CD8-positive, alpha-beta memory T cell (primary cell): ENCODE measurements around the gene COMTD1. TPM values are rescaled to one million over a fixed set of nuclear protein-coding genes. Genes with fewer than 3 reads are reported as not detected.
A peak's percentile ranks its signal among the peaks of the same experiment; 100 is the strongest.

Experiments
- CTCF ChIA-PET: fragments of 350-600 bp; sonication (Branson Sonifier 250); formaldehyde crosslinking; loops from one replicate; lab custom pipeline; 2021; ENCODE audit warnings: antibody characterized with exemption; lab: Charles Lee
- POLR2A ChIA-PET: fragments of 350-600 bp; sonication (Branson Sonifier 250); formaldehyde crosslinking; loops from one replicate; lab custom pipeline; 2021; ENCODE audit warnings: antibody characterized with exemption; lab: Charles Lee
- DNase-seq, 5 donors: peaks; one replicate each; pipeline versions ENCODE4 v3.0.0 to v3.0.0-alpha.2; 2020 to 2022; ENCODE audit warnings: mixed read lengths in 1 of 5
- H3K27ac ChIP-seq: one replicate; pipeline ENCODE4 v1.7.0; 2013; ENCODE audit warnings: low read depth, mild to moderate bottlenecking, low read length, moderate library complexity
- H3K27me3 ChIP-seq: 2 replicates; pipeline ENCODE4 v1.7.0; 2013; ENCODE audit warnings: low read length, mild to moderate bottlenecking; ENCODE audit not compliant: insufficient read depth, poor library complexity, severe bottlenecking
- H3K36me3 ChIP-seq: 2 replicates; pipeline ENCODE4 v1.7.0; 2013; ENCODE audit warnings: mild to moderate bottlenecking, low read length, moderate library complexity; ENCODE audit not compliant: insufficient read depth
- H3K4me1 ChIP-seq: 2 replicates; pipeline ENCODE4 v1.7.0; 2013; ENCODE audit warnings: mild to moderate bottlenecking, low read length, moderate library complexity; ENCODE audit not compliant: insufficient read depth
- H3K4me3 ChIP-seq: 2 replicates; pipeline ENCODE4 v1.7.0; 2013; ENCODE audit warnings: mild to moderate bottlenecking, low read length
- H3K9me3 ChIP-seq: 2 replicates; pipeline ENCODE4 v1.7.0; 2013; ENCODE audit warnings: mild to moderate bottlenecking, low read length
- H3K27ac Mint-ChIP-seq, 8 donors: one replicate each; pipeline ENCODE4 v1.8.0; 2020 to 2021; ENCODE audit warnings: mixed read lengths in 8 of 8, mild to moderate bottlenecking in 6 of 8, inconsistent platforms in 3 of 8, moderate library complexity in 3 of 8
- H3K27me3 Mint-ChIP-seq, 2 donors: one replicate each; pipeline ENCODE4 v1.8.0; 2020 to 2021; ENCODE audit warnings: mixed read lengths in 2 of 2, mild to moderate bottlenecking in 1 of 2, moderate library complexity in 1 of 2
- H3K36me3 Mint-ChIP-seq, 3 donors: one replicate each; pipeline ENCODE4 v1.8.0; 2020 to 2021; ENCODE audit warnings: mixed read lengths in 3 of 3, inconsistent platforms in 1 of 3, mild to moderate bottlenecking in 1 of 3
- H3K4me1 Mint-ChIP-seq, 3 donors: one replicate each; pipeline ENCODE4 v1.8.0; 2020 to 2021; ENCODE audit warnings: mixed read lengths in 3 of 3, inconsistent platforms in 1 of 3, mild to moderate bottlenecking in 1 of 3
- H3K4me3 Mint-ChIP-seq, 7 donors: one replicate each; pipeline ENCODE4 v1.8.0; 2020 to 2021; ENCODE audit warnings: mixed read lengths in 7 of 7, mild to moderate bottlenecking in 6 of 7, moderate library complexity in 4 of 7, inconsistent platforms in 2 of 7
- H3K9me3 Mint-ChIP-seq, 5 donors: one replicate each; pipeline ENCODE4 v1.8.0; 2020 to 2022; ENCODE audit warnings: mixed read lengths in 5 of 5, mild to moderate bottlenecking in 3 of 5, moderate library complexity in 2 of 5, inconsistent platforms in 1 of 5
- polyA plus RNA-seq: library from polyadenylated mRNA; unstranded; fragments of 300-500 nt; fragmentation: Illumina TruSeq; gene quantifications from one replicate; pipeline ENCODE4 v1.2.3, GENCODE V29; 2021
- total RNA-seq, 2 experiments: library from RNA; stranded (reverse); gene quantifications; one replicate each; pipeline ENCODE4 v1.2.3, GENCODE V29; 2021

The COMTD1 gene
- total RNA-seq (10 to 100 TPM; 43.9 to 47.9 TPM), polyA plus RNA-seq (23.2 TPM)

- ChIA-PET POLR2A (interaction anchor here (1.7 to 7.1 kb wide), 2 partner anchors 22 to 25 kb away, joined by 4 to 56 read pairs; partner anchors contain the start of gene VDAC2), CTCF (interaction anchor here (0.6 to 15.6 kb wide), 32 partner anchors 7 to 1085 kb away, joined by 3 to 304 read pairs (median 5); partner anchors contain the start of genes ADK, AP3M1 and VDAC2)
- H3K27me3 Mint-ChIP-seq: no peaks in the 10 kb centered on the region
- peaks cover 9 to 27% (median 10%) of the 10 kb centered on the region in 3 donors for H3K4me1 Mint-ChIP-seq
- Histone ChIP-seq H3K27ac (peak within 1 kb of the TSS; percentile 66), H3K4me1 (peaks cover 14% of the 10 kb centered on the region), H3K36me3 (peaks cover 14% of the 10 kb centered on the region), H3K27me3 (no peaks in the 10 kb centered on the region), H3K4me3 (peak within 1 kb of the TSS; percentile 75), H3K9me3 (no peaks in the 10 kb centered on the region)
- peak; percentile 91 to 95 (median 92) for DNase-seq
- peak within 1 kb of the TSS; percentile 74 to 90 (median 84) for H3K4me3 Mint-ChIP-seq
- H3K9me3 Mint-ChIP-seq: no peaks in the 10 kb centered on the region
- H3K27ac Mint-ChIP-seq: peak within 1 kb of the TSS; percentile 85 to 99 (median 90)
- peaks cover 0 to 22% (median 2%) of the 10 kb centered on the region in 3 donors for H3K36me3 Mint-ChIP-seq
These were observed at the start of gene COMTD1 for GRCh38 chr10:75235375-75236177. COMTD1 (minus strand) TSS chr10:75235957; CDS start chr10:75235928, 29 bp downstream.

DNA sequence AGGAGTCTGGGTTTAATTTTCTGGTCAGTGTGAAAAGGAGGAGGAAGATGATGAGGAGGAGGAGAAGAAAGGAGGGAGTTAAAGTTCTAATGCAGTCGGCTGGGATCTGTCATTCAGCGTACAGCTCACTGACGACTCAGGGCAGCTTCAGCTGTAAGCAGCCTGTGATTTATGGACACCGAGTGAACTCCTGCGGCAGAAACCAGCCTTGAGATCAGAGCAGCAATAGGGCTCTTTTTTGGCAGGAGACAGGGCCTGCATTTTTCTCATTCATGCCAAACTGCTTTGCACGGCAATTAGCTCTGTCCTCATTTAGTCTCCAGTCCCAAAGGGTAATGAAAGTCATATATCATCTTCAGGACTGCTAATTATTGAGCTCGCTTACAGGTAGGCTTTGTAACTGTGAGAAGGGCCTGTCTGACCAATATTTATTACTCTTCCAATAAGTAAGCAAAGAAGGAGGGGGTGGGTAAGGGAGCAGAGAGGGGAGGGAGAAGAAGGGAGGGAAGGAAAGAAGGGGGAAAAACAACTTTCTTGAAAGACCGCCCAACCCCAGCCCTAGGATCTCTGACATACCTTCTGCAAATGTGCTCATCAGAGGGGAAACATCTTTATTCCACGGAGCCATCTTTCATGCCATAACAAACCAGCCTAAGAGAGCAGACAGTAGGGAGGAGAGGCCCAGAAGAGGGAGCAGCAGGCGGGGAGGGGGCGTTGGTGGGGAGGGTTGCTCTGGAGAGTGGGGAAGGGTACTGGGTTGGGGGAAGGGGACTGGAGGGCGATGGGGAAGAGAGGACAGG lies 48.1 kb upstream of the COMTD1 start:
- Histone ChIP-seq H3K27ac (no peak overlapping the region), H3K4me3 (no peak overlapping the region), H3K4me1 (no peaks in the 10 kb centered on the region), H3K27me3 (peaks cover 3% of the 10 kb centered on the region), H3K9me3 (no peaks in the 10 kb centered on the region), H3K36me3 (no peaks in the 10 kb centered on the region)
- ChIA-PET CTCF (no interaction called here), POLR2A (no interaction called here)
- Mint-ChIP-seq H3K4me3 (no peak overlapping the region), H3K9me3 (peaks cover 0 to 5% (median 0%) of the 10 kb centered on the region in 5 donors), H3K27me3 (peaks cover 27 to 68% of the 10 kb centered on the region in 2 donors), H3K4me1 (no peaks in the 10 kb centered on the region), H3K27ac (no peak overlapping the region), H3K36me3 (peaks cover 0 to 3% (median 0%) of the 10 kb centered on the region in 3 donors)
- DNase-seq: no peak

- Histone ChIP-seq H3K27ac (no peak overlapping the region), H3K27me3 (peaks cover 3% of the 10 kb centered on the region), H3K4me3 (no peak overlapping the region), H3K9me3 (no peaks in the 10 kb centered on the region), H3K4me1 (no peaks in the 10 kb centered on the region), H3K36me3 (no peaks in the 10 kb centered on the region)
- DNase-seq: no peak
- peaks cover 0 to 3% (median 0%) of the 10 kb centered on the region in 3 donors for H3K36me3 Mint-ChIP-seq
- peaks cover 27 to 68% of the 10 kb centered on the region in 2 donors for H3K27me3 Mint-ChIP-seq
- H3K4me1 Mint-ChIP-seq: no peaks in the 10 kb centered on the region
- H3K27ac Mint-ChIP-seq: peak overlapping the region in 1 of 8 donors; percentile 25
- H3K4me3 Mint-ChIP-seq: no peak overlapping the region
- POLR2A ChIA-PET: no interaction called here
- peaks cover 0 to 5% (median 0%) of the 10 kb centered on the region in 5 donors for H3K9me3 Mint-ChIP-seq
- CTCF ChIA-PET: no interaction called here
These were observed 47.4 kb upstream of the COMTD1 start for GRCh38 chr10:75283078-75283670.

- no peak for DNase-seq
- H3K27me3 Mint-ChIP-seq: peaks cover 28 to 58% of the 10 kb centered on the region in 2 donors
- H3K9me3 Mint-ChIP-seq: peaks cover 0 to 5% (median 0%) of the 10 kb centered on the region in 5 donors
- POLR2A ChIA-PET: no interaction called here
- Histone ChIP-seq H3K4me3 (no peak overlapping the region), H3K27ac (no peak overlapping the region), H3K9me3 (no peaks in the 10 kb centered on the region), H3K4me1 (no peaks in the 10 kb centered on the region), H3K36me3 (no peaks in the 10 kb centered on the region), H3K27me3 (peaks cover 3% of the 10 kb centered on the region)
- H3K4me3 Mint-ChIP-seq: no peak overlapping the region
- CTCF ChIA-PET: no interaction called here
- peaks cover 0 to 3% (median 0%) of the 10 kb centered on the region in 3 donors for H3K36me3 Mint-ChIP-seq
- H3K4me1 Mint-ChIP-seq: no peaks in the 10 kb centered on the region
- no peak overlapping the region for H3K27ac Mint-ChIP-seq
These were observed 46.2 kb upstream of the COMTD1 start for GRCh38 chr10:75281974-75282373.

DNA sequence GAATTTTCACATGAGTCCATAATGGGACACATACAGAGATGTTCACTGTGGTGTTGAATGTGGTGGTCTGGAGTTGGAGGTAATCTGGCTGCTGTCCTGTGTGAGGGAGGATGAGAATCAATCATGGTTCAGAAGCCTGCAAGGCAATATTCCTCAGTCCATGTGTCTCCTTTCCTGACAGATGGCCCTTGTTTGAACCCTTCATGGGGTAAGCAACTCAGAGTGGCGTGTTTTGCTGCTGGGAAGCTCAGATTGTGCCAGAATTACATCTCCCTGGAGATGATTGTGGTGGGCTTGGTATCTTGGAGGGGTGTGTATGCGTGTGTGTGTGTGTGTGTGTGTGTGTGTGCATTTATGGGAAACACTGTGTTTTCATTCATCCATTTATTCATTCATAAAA lies 44.5 kb upstream of the COMTD1 start:
- ChIA-PET CTCF (no interaction called here), POLR2A (no interaction called here)
- Mint-ChIP-seq H3K4me1 (no peaks in the 10 kb centered on the region), H3K36me3 (peaks cover 0 to 3% (median 0%) of the 10 kb centered on the region in 3 donors), H3K4me3 (no peak overlapping the region), H3K27ac (no peak overlapping the region), H3K27me3 (peaks cover 28 to 57% of the 10 kb centered on the region in 2 donors), H3K9me3 (peaks cover 0 to 2% (median 0%) of the 10 kb centered on the region in 5 donors)
- Histone ChIP-seq H3K4me3 (no peak overlapping the region), H3K36me3 (no peaks in the 10 kb centered on the region), H3K27ac (no peak overlapping the region), H3K9me3 (no peaks in the 10 kb centered on the region), H3K27me3 (peaks cover 5% of the 10 kb centered on the region), H3K4me1 (no peaks in the 10 kb centered on the region)
- DNase-seq: no peak

DNA sequence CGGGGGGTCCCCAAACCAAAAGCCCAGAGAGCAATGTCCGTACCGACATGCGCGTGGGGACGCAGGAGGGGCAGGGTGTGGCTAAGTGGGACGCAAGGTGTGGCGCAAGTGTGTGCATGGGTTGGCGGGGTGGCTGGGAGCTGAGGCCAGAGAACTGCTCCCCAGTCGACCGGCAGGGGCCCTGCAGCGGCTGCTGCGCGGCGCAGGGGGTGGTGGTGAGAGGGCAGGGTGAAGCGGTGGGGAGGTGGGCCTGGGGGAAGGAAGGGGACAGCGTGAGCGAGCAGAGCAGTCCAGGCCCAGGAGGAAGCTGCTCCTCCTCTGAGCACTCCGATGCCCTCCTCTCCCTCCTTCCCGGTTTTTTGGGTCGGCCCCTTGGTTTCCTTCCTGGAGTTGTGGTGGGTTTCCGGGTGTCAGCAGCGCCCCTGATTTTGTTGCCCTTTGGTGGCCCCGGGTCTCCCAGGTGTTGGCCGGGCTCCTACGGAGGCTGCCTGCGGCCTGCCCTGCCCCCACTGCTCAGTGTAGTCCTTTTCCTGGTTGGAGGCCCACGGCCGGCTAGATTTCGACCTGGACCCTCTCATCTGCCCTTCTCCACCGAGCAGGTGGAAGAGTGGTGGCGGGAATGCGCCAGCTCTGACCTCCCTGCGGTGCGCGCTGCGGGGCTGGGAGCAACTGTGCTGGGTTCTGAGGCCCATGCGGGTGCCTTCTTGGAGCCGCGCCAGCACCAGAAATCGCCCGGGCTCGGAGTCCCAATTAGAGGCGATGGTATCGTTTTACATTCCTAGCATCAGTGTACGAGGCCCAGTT lies 40.5 kb upstream of the COMTD1 start:
- H3K27ac ChIP-seq: no peak overlapping the region
- Mint-ChIP-seq H3K36me3 (peaks cover 0 to 3% (median 0%) of the 10 kb centered on the region in 3 donors), H3K27ac (no peak overlapping the region), H3K4me3 (no peak overlapping the region), H3K4me1 (no peaks in the 10 kb centered on the region), H3K9me3 (no peaks in the 10 kb centered on the region), H3K27me3 (peaks cover 9 to 44% of the 10 kb centered on the region in 2 donors)
- no peaks in the 10 kb centered on the region for H3K4me1 ChIP-seq
- H3K9me3 ChIP-seq: no peaks in the 10 kb centered on the region
- ChIA-PET POLR2A (interaction anchor here (0.6 kb wide), 1 partner anchor 20 kb away, joined by 5 read pairs; no protein-coding TSS in a partner anchor), CTCF (no interaction called here)
- peaks cover 8% of the 10 kb centered on the region for H3K27me3 ChIP-seq
- DNase-seq: no peak
- no peak overlapping the region for H3K4me3 ChIP-seq
- H3K36me3 ChIP-seq: no peaks in the 10 kb centered on the region

GRCh38 chr10:75272896-75273295 lies 37.1 kb upstream of the COMTD1 start:
- H3K27ac Mint-ChIP-seq: no peak overlapping the region
- no peaks in the 10 kb centered on the region for H3K36me3 ChIP-seq
- H3K4me1 Mint-ChIP-seq: no peaks in the 10 kb centered on the region
- ChIA-PET CTCF (no interaction called here), POLR2A (no interaction called here)
- peaks cover 5% of the 10 kb centered on the region for H3K27me3 ChIP-seq
- no peak overlapping the region for H3K4me3 Mint-ChIP-seq
- no peaks in the 10 kb centered on the region for H3K9me3 Mint-ChIP-seq
- no peaks in the 10 kb centered on the region for H3K4me1 ChIP-seq
- H3K27ac ChIP-seq: no peak overlapping the region
- DNase-seq: no peak
- no peaks in the 10 kb centered on the region for H3K36me3 Mint-ChIP-seq
- no peaks in the 10 kb centered on the region for H3K9me3 ChIP-seq
- H3K27me3 Mint-ChIP-seq: peaks cover 6 to 18% of the 10 kb centered on the region in 2 donors
- no peak overlapping the region for H3K4me3 ChIP-seq
